HUES48 (cell line): Measurements from ENCODE around the gene NXPH4.
A peak's percentile ranks its signal among the peaks of the same experiment; 100 is the strongest.

Experiments used
- H3K27ac ChIP-seq: one replicate; pipeline ENCODE4 v1.7.0; 2013; ENCODE audit warnings: low read depth, low read length, inconsistent platforms
- H3K27me3 ChIP-seq: 2 replicates; pipeline ENCODE4 v1.6.1; 2013; ENCODE audit warnings: mild to moderate bottlenecking, low read length; ENCODE audit not compliant: control insufficient read depth, insufficient read depth
- H3K36me3 ChIP-seq: 2 replicates; pipeline ENCODE4 v1.6.1; 2013; ENCODE audit warnings: low read length; ENCODE audit not compliant: control insufficient read depth, insufficient read depth
- H3K4me1 ChIP-seq: 2 replicates; pipeline ENCODE4 v1.6.1; 2013; ENCODE audit warnings: mild to moderate bottlenecking, low read length; ENCODE audit not compliant: control insufficient read depth, insufficient read depth
- H3K4me3 ChIP-seq: 2 replicates; pipeline ENCODE4 v1.5.1; 2013; ENCODE audit warnings: mild to moderate bottlenecking, low read depth, low read length
- H3K9ac ChIP-seq: 2 replicates; pipeline ENCODE4 v1.6.1; 2013; ENCODE audit warnings: mild to moderate bottlenecking, low read depth, low read length, moderate library complexity
- H3K9me3 ChIP-seq: 2 replicates; pipeline ENCODE4 v1.6.1; 2013; ENCODE audit warnings: low read length; ENCODE audit not compliant: control insufficient read depth, insufficient read depth

Gene NXPH4

DNA sequence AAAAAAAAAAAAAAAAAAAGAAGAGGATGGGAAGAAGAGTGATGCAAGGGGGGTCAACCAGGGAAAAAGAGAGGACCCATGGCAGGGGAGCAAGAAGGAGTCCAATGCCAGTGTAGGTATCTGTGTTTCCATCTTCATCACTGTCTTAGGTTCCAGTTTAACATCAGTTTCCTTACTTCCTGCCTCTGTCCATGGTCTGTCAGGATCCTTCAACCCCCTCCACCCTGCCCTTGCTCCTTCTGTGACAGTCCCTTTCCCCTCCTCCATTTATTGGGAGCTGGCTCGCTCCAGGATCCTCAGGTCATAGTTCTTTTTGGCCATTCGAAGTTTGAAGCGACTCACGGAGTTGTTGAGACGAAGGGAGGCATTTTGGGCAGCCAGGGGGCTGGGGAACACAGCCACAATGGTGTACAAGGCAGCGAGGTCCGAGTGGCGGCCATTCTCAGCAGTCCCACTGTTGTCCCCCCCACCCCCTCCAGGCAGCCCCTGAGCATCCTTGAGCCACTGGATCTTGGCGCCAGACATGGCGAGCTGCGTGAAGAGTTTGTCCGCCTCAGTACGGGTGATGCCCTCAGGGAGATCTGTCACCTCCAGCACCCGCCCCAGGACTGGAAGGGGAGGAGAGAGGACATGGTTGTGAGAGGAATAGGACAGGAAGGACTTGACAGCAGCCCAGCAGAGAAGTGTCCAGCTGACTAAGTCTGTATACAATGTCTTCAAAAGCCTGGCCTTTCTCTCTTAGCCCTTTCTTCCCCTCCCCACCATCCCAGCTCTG is 38.1 kb downstream of the NXPH4 start:
- Histone ChIP-seq H3K4me1 (0 out of 2 replicates have a peak, but pooled peaks cover 4% of the 10 kb centered on the region), H3K4me3 (no peak overlapping the region), H3K27ac (no peak overlapping the region), H3K36me3 (peaks cover 32% of the 10 kb centered on the region), H3K27me3 (no peaks in the 10 kb centered on the region), H3K9ac (no peak overlapping the region), H3K9me3 (no peaks in the 10 kb centered on the region)

GRCh38 chr12:57255916-57256315 is 39.3 kb downstream of the NXPH4 start:
- no peaks in the 10 kb centered on the region for H3K9me3 ChIP-seq
- 0 out of 2 replicates have a peak, but pooled peaks cover 2% of the 10 kb centered on the region for H3K4me1 ChIP-seq

GRCh38 chr12:57258977-57259970 is 42.7 kb downstream of the NXPH4 start:
- Histone ChIP-seq H3K36me3 (peaks cover 32% of the 10 kb centered on the region), H3K27ac (no peak overlapping the region), H3K4me3 (no peak overlapping the region), H3K9me3 (no peaks in the 10 kb centered on the region), H3K27me3 (no peaks in the 10 kb centered on the region), H3K9ac (no peak overlapping the region), H3K4me1 (peaks cover 10% of the 10 kb centered on the region)

More at GRCh38 chr12:57255916-57256315, 39.3 kb downstream of the NXPH4 start:
- no peak overlapping the region for H3K4me3 ChIP-seq
- no peaks in the 10 kb centered on the region for H3K27me3 ChIP-seq
- H3K9ac ChIP-seq, result no peak overlapping the region
- no peak overlapping the region for H3K27ac ChIP-seq
- H3K36me3 ChIP-seq, result peaks cover 32% of the 10 kb centered on the region

DNA sequence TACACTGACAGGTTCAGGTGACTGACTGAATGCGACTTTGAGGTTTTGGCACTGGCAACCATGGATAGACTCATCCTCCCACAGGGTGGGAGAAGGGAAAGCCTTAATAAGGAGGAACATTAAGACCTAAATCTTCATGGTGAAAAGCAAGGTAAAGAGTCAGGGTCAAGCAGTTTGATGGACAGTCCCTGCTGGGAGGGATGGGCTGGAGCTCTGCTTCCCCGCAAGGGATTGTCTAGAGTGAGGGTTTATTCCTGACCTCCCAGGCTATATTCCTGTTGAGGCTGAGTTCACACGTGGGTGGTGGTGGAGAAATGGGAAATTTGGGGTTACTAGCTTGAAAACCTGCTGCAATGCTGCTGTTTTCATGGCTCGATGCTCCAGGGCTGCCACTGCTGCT is 43.8 kb downstream of the NXPH4 start:
- no peaks in the 10 kb centered on the region for H3K27me3 ChIP-seq
- H3K9me3 ChIP-seq, result no peaks in the 10 kb centered on the region
- H3K36me3 ChIP-seq, result peaks cover 29% of the 10 kb centered on the region
- peaks cover 10% of the 10 kb centered on the region for H3K4me1 ChIP-seq
- no peak overlapping the region for H3K27ac ChIP-seq
- H3K4me3 ChIP-seq, result no peak overlapping the region
- no peak overlapping the region for H3K9ac ChIP-seq

- no peak overlapping the region for H3K27ac ChIP-seq
- H3K4me1 ChIP-seq, result peaks cover 10% of the 10 kb centered on the region
- peaks cover 21% of the 10 kb centered on the region for H3K36me3 ChIP-seq
- H3K27me3 ChIP-seq, result no peaks in the 10 kb centered on the region
- H3K9ac ChIP-seq, result no peak overlapping the region
- no peaks in the 10 kb centered on the region for H3K9me3 ChIP-seq
- no peak overlapping the region for H3K4me3 ChIP-seq
These were observed 44.9 kb downstream of the NXPH4 start for GRCh38 chr12:57261428-57261865.

GRCh38 chr12:57262126-57262822 is 45.7 kb downstream of the NXPH4 start:
- H3K36me3 ChIP-seq, result peaks cover 23% of the 10 kb centered on the region
- H3K27ac ChIP-seq, result no peak overlapping the region
- no peak overlapping the region for H3K4me3 ChIP-seq
- peaks cover 10% of the 10 kb centered on the region for H3K4me1 ChIP-seq
- H3K27me3 ChIP-seq, result no peaks in the 10 kb centered on the region
- H3K9ac ChIP-seq, result no peak overlapping the region
- H3K9me3 ChIP-seq, result no peaks in the 10 kb centered on the region

- H3K9me3 ChIP-seq, result no peaks in the 10 kb centered on the region
- no peak overlapping the region for H3K4me3 ChIP-seq
- no peaks in the 10 kb centered on the region for H3K27me3 ChIP-seq
- peak overlapping the region; percentile 17 for H3K27ac ChIP-seq
- H3K9ac ChIP-seq, result no peak overlapping the region
- peaks cover 19% of the 10 kb centered on the region for H3K36me3 ChIP-seq
- H3K4me1 ChIP-seq, result peaks cover 10% of the 10 kb centered on the region
These were observed 46.5 kb downstream of the NXPH4 start for GRCh38 chr12:57263096-57263495.

DNA sequence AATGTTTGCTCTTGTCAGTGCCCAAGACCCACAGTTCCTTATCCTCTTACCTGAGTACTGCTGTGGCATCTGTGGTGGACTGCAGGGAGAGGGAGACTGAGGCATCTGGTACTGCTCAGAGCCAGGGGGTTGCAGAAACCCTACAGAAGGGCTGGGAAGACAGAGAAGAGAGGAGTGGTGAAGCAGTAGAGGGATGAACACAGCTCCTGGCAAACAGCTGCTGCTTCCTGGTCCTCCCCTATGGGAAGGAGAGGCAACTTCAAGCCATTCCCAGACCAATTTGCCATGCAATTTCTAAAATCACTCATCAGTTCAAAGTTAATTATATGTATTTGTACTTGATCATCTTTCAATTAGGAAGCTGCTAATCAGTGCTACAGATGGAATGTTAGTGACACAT is 50.1 kb downstream of the NXPH4 start:
- Histone ChIP-seq H3K9me3 (no peaks in the 10 kb centered on the region), H3K27me3 (no peaks in the 10 kb centered on the region), H3K27ac (no peak overlapping the region), H3K4me3 (no peak overlapping the region), H3K4me1 (peaks cover 4% of the 10 kb centered on the region; the same call in 1 of the 2 replicates), H3K36me3 (peaks cover 34% of the 10 kb centered on the region), H3K9ac (no peak overlapping the region)

DNA sequence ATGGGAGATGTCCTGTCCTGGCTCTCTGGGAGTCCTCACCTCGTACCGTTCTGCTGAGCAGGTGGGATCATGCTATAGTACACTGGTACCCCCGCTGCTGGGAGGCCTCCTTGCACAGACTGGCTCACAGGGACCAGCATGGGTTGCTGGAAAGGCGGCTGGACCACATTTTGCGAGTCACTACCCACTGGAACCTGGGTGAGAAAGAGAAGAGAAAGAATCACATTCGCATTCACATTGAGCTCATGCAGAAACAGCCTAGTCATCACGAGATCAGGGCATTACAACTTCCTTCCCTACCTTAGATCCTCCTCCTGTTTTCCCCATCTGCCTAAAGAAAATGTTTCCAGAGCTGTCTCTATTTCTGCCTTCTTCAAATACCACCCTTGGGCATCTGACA is 51.7 kb downstream of the NXPH4 start:
- H3K4me1 ChIP-seq, result no peaks in the 10 kb centered on the region
- no peak overlapping the region for H3K9ac ChIP-seq
- H3K36me3 ChIP-seq, result peaks cover 34% of the 10 kb centered on the region
- no peak overlapping the region for H3K27ac ChIP-seq
- H3K27me3 ChIP-seq, result no peaks in the 10 kb centered on the region
- no peak overlapping the region for H3K4me3 ChIP-seq
- no peaks in the 10 kb centered on the region for H3K9me3 ChIP-seq

DNA sequence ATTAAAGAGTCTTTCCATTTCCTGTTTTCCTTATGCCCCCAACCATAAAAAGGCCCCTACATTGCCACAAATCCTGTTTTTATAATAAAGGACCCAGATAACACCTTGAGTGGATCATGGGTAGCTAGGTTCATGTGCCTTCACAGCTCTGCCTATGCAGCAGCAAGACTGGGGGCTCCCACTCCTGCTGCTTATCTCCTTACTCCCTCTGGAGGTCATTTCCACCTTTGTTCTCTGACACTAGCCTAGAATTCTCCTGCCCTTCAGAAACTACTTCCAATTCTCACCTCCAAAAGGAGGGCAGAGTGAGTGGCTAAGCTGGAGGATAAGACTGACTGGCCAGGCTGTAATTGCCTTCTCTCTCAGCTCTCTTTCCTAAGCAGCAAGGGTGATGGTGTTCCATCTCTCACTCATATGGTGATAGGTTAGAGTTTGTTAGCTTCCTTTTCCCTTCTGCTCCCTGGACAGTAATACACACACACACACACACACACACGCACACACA is 54.4 kb downstream of the NXPH4 start:
- H3K36me3 ChIP-seq, result peaks cover 39% of the 10 kb centered on the region
- no peaks in the 10 kb centered on the region for H3K27me3 ChIP-seq
- no peaks in the 10 kb centered on the region for H3K9me3 ChIP-seq
- no peak overlapping the region for H3K9ac ChIP-seq
- H3K4me3 ChIP-seq, result no peak overlapping the region
- H3K27ac ChIP-seq, result no peak overlapping the region
- no peaks in the 10 kb centered on the region for H3K4me1 ChIP-seq
